GM12892 (cell line): ENCODE results near the gene PHF21B.

Experiments
- POLR2AphosphoS5 ChIP-seq: IDR thresholded peaks from 2 replicates; pipeline ENCODE4 v1.6.1; 2011; ENCODE audit warnings: low read depth, low read length, control low read depth
- TAF1 ChIP-seq: IDR thresholded peaks from 2 replicates; pipeline ENCODE4 v1.6.1; 2011; ENCODE audit warnings: low read depth, mild to moderate bottlenecking, control low read depth, low read length, borderline replicate concordance

DNA sequence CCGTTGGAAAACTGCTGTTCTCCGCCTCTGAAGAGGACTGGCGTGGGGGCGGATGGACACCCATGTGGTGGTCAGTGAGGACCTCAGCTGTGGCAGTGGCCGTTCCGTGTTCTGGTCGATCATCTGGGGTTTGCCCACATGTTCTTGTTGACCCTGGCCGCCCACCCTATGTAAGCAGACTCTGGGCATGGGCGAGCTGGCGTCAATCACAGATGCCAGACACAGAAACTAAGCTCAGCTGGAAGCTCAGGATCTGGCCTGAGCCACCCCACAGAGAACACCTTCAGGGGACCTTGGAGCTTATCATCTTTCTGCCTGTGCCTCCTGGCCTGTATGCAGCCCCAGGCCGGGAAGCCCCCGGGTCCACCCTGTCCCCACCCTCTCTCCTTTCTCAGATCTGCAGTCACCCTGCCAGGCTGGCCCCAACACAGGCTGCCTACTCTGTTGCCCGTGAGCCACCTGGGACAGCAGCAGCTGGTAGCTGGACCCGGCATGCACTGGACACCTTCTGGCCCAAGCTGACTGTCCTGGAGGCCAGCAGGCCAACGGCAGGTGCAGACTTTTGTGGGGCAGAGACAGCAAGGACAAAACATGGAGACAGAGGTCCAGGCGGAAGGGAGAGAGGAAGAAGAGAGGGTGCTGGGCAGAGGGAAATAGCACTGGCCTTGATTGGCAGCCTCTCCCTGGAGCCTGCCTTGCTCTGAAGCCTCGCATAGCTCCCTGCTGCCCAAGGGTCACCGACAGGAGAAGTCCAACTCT, 91.5 kb downstream of the PHF21B start:
- no peak for TF ChIP-seq POLR2AphosphoS5
- TF ChIP-seq TAF1: no peak
